Subcutaneous adipose tissue (tissue), 4 donors: ENCODE results near the gene RASGRF2. TPM values are rescaled to one million over a fixed set of nuclear protein-coding genes. Genes with fewer than 3 reads are reported as not detected.

Experiments
- CTCF ChIP-seq: fragments of 450-650 bp; IDR thresholded peaks from one replicate; pipeline ENCODE4 v1.5.1; 2016; ENCODE audit warnings: low read depth, mild to moderate bottlenecking, control low read depth, antibody characterized with exemption, moderate library complexity
- total RNA-seq, 4 donors: library from RNA; depleted of rRNA; stranded (reverse); fragments of >200 nt; gene quantifications; one replicate each; pipeline ENCODE4 v1.1.0, GENCODE V29; 2016

Gene RASGRF2
- total RNA-seq, 4 donors from 2014 or later = 6.6 to 34.9 (median 20.2) TPM

GRCh38 chr5:81010336-81011169, 50.4 kb downstream of the RASGRF2 start:
- TF ChIP-seq CTCF = no peak

GRCh38 chr5:81014348-81014747, 54.2 kb downstream of the RASGRF2 start:
- no peak for TF ChIP-seq CTCF

- no peak for TF ChIP-seq CTCF
These were observed 56.0 kb downstream of the RASGRF2 start for GRCh38 chr5:81016116-81016515.

GRCh38 chr5:81017320-81017719, 57.2 kb downstream of the RASGRF2 start:
- TF ChIP-seq CTCF = no peak

- TF ChIP-seq CTCF = no peak
These were observed 59.6 kb downstream of the RASGRF2 start for GRCh38 chr5:81019748-81020147.

GRCh38 chr5:81020478-81021167, 60.5 kb downstream of the RASGRF2 start:
- TF ChIP-seq CTCF = no peak

GRCh38 chr5:81021486-81021885, 61.3 kb downstream of the RASGRF2 start:
- TF ChIP-seq CTCF = no peak
